B cell (primary cell): Measurements from ENCODE around the gene IFRD1.

Source experiments
- EZH2 ChIP-seq: IDR thresholded peaks from 2 replicates; pipeline ENCODE4 v1.6.1; 2012; ENCODE audit warnings: borderline replicate concordance, low read depth, mild to moderate bottlenecking, moderate library complexity, low read length; ENCODE audit not compliant: insufficient read depth, poor library complexity, severe bottlenecking
- TF ChIP-seq, protein P1 (sequence below): fragments of 200-600 bp; IDR thresholded peaks from one replicate; pipeline ENCODE4 v1.8.0; 2022; ENCODE audit warnings: antibody characterized with exemption, mild to moderate bottlenecking

- TF ChIP-seq, protein P1, sequence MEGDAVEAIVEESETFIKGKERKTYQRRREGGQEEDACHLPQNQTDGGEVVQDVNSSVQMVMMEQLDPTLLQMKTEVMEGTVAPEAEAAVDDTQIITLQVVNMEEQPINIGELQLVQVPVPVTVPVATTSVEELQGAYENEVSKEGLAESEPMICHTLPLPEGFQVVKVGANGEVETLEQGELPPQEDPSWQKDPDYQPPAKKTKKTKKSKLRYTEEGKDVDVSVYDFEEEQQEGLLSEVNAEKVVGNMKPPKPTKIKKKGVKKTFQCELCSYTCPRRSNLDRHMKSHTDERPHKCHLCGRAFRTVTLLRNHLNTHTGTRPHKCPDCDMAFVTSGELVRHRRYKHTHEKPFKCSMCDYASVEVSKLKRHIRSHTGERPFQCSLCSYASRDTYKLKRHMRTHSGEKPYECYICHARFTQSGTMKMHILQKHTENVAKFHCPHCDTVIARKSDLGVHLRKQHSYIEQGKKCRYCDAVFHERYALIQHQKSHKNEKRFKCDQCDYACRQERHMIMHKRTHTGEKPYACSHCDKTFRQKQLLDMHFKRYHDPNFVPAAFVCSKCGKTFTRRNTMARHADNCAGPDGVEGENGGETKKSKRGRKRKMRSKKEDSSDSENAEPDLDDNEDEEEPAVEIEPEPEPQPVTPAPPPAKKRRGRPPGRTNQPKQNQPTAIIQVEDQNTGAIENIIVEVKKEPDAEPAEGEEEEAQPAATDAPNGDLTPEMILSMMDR, result no peak
- TF ChIP-seq EZH2, result no peak
These were observed 41.9 kb downstream of the IFRD1 start for GRCh38 chr7:112492186-112492585.
